ENCODE data around the gene UBA52. TPM values are rescaled to one million over a fixed set of nuclear protein-coding genes. Genes with fewer than 3 reads are reported as not detected.

Gene UBA52
- total and polyA plus RNA-seq, 10 of the 15 experiments (the other 5 are each of a cell fraction or from before 2014, with no cell fraction given): 1,131 to 2,392 (median 1,645) TPM

DNA sequence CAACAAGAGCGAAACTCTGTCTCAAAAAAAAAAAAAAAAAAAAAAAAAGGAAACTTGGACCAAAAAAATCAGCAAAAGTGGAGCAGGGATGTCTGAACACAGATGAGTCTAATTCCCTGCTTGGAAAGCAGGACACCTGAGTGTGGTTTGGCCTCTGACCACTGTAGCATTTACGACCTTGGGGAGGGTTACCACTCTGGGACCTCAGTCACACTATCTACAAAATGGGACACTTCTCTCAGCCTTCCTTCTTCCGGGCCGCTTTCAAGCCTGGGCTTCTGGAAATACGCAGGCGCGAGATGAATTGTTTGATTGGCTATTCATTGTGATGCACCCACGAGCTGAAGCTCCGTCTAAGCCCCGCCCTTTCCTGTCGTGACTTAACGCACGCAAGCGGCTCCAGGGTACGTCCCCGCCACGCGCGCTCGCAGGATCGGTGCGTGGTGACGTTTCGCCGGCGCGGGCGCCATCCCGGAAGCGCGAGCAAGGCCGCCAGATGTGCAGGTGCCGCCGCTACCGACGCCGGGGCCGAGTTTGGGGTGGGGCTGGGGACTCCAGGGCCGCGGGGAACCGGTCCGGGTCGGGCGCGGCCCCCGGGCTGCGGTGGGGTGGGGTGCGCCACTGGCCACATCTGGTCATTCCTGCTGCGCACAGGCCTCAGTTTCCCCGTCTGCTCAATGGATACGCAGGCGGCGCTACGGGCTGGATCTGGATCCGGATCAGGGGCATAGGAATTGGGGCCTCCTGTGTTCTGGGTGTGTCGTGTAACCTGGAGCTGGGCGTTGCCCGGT, 14.1 kb upstream of the UBA52 start, which contains the start of gene KXD1 (continued):
- TF ChIP-seq, protein P1, sequence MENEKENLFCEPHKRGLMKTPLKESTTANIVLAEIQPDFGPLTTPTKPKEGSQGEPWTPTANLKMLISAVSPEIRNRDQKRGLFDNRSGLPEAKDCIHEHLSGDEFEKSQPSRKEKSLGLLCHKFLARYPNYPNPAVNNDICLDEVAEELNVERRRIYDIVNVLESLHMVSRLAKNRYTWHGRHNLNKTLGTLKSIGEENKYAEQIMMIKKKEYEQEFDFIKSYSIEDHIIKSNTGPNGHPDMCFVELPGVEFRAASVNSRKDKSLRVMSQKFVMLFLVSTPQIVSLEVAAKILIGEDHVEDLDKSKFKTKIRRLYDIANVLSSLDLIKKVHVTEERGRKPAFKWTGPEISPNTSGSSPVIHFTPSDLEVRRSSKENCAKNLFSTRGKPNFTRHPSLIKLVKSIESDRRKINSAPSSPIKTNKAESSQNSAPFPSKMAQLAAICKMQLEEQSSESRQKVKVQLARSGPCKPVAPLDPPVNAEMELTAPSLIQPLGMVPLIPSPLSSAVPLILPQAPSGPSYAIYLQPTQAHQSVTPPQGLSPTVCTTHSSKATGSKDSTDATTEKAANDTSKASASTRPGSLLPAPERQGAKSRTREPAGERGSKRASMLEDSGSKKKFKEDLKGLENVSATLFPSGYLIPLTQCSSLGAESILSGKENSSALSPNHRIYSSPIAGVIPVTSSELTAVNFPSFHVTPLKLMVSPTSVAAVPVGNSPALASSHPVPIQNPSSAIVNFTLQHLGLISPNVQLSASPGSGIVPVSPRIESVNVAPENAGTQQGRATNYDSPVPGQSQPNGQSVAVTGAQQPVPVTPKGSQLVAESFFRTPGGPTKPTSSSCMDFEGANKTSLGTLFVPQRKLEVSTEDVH (IDR thresholded peaks at IDR 0.05; ENCODE audit: low read depth, partially characterized antibody): peak; percentile 67
- TF ChIP-seq NFYB (IDR thresholded peaks at IDR 0.05; ENCODE audit: insufficient read depth, low read depth, low read length) (peak; percentile 43; the same call in 1 of the 2 replicates), ZBTB11 (CRISPR knock-in tag; IDR thresholded peaks at IDR 0.05) (no peak), NBN (IDR thresholded peaks at IDR 0.05) (peak; percentile 84), IKZF2 (IDR thresholded peaks at IDR 0.05) (peak; percentile 26 to 30; a peak in 2 of 4 replicates), POLR2A (IDR thresholded peaks at IDR 0.05; ENCODE audit: low read depth, low read length) (peak; percentile 92), ZBED1 (IDR thresholded peaks at IDR 0.05; ENCODE audit: borderline replicate concordance) (peak; percentile 86; the same call in 1 of the 2 replicates), BACH1 (IDR thresholded peaks at IDR 0.05; ENCODE audit: borderline replicate concordance) (peak; percentile 99), TCF12 (IDR thresholded peaks at IDR 0.05; ENCODE audit: low read depth, low read length) (0 out of 2 replicates have a peak, but pooled peaks have one; percentile 49), NRF1 (conservative IDR thresholded peaks at IDR 0.05; ENCODE audit: low read depth, low read length) (peak; percentile 65), CREB1 (IDR thresholded peaks at IDR 0.05; ENCODE audit: low read depth) (peak; percentile 94), KLF5 (IDR thresholded peaks at IDR 0.05; ENCODE audit: partially characterized antibody) (no peak), BCL11A (IDR thresholded peaks at IDR 0.05; ENCODE audit: low read depth, low read length) (0 out of 2 replicates have a peak, but pooled peaks have one; percentile 21), NFIC (IDR thresholded peaks at IDR 0.05; ENCODE audit: low read depth, low read length) (no peak), PAX8 (IDR thresholded peaks at IDR 0.05) (peak; percentile 3; the same call in 1 of the 2 replicates), GABPA (IDR thresholded peaks at IDR 0.05; ENCODE audit: low read depth) (peak; percentile 52; the same call in 1 of the 2 replicates), SIN3A (IDR thresholded peaks at IDR 0.05; ENCODE audit: low read depth, low read length) (peak; percentile 84; the same call in 1 of the 2 replicates), CBFB (IDR thresholded peaks at IDR 0.05; ENCODE audit: low read depth) (peak; percentile 54; the same call in 1 of the 2 replicates), PML (IDR thresholded peaks at IDR 0.05; ENCODE audit: low read length) (peak; percentile 86), NR2C1 (IDR thresholded peaks at IDR 0.05) (no peak; the same call in 1 of the 2 replicates), MTA2 (IDR thresholded peaks at IDR 0.05; ENCODE audit: low read depth) (no peak), RCOR1 (conservative IDR thresholded peaks at IDR 0.05; ENCODE audit: low read depth, low read length) (peak; percentile 96; the same call in 1 of the 2 replicates)
